Fibroblast of skin of left quadriceps (primary cell): ENCODE results near the gene TRAF3IP1.
"Not testable (repeated sequence)": the region's sequence is repeated elsewhere in the genome, so short reads cannot be mapped to it uniquely, and the experiment has no call there.

Source experiments
- DNase-seq, 2 experiments: peaks; one replicate each; pipeline ENCODE4 v3.0.0-alpha.2; 2013; ENCODE audit warnings: low read depth in 2 of 2

The TRAF3IP1 gene

DNA sequence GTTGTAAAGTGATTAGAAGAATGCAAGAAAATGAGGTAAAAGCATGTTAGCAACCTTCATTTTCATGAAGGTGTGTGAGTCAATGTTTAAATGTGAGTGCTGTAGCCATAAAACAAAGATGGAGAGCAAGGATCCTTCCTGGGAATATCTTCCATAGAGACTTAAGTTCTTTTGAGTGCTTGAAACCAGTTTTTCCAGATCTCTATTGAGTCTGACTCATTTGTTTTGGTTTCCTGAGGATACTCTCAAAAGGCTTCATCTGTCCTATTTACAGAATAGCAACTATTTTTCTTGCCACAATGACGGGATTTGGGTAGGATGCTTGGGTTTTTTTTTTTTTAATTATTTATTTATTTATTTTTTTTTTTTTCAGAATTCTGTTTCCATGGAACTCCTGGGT, 60.5 kb downstream of the TRAF3IP1 start:
- DNase-seq, result no peak

DNA sequence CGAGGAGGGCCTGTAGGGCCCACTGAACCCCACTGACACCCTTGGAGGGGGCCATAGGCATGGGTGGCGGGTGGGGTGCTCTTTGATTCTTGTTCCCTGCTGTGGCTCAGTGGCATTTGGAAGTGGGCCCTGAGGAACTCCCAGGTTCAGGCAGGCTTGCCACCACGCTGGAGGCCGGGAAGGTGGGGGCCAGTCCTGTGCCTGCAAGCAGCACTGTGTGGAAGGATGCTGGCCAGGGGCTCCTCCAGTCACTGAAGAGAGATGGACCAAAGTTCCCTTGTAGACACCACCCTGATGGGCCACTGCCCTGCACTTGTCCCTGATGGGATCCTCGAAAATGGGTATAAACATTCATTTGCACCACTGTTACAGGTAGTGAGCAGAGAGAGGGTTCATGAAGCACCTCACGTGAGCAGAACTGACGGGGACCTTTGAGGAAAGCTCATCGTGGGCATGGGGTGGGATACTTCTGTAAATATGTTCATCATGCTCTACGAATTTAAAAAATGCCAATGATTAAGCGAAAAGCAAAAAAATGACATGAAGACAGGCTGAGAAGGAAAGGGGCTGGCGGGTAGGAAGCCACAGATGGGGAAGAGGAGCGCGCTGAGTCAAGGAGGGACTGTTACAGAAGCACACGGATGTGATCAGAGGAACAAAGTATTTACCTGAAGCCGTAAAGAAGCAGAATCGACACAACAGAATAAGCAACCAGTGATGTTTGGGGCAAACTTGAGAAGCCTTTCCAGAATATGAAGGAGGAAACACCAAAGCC, 61.2 kb downstream of the TRAF3IP1 start:
- no peak for DNase-seq

DNA sequence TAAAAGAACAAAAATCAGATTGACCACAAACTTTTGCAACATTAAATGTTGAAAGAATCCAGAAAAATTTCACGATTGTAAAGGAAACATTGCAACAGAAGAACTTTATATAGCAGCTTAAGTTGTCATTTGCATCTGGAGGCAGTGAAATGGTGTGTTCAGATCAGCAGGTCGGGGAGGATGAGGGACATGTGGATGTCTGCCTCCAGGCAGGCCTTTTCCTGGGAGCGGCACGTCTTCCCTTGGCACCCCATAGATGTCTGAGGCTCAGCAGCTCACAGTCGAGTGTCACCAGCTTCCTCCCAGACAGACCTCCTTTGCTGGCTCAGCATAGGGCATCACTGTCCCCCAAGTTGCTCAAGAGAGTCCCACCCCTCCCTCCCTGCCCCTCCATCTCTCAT, 62.1 kb downstream of the TRAF3IP1 start:
- DNase-seq, result no peak

DNA sequence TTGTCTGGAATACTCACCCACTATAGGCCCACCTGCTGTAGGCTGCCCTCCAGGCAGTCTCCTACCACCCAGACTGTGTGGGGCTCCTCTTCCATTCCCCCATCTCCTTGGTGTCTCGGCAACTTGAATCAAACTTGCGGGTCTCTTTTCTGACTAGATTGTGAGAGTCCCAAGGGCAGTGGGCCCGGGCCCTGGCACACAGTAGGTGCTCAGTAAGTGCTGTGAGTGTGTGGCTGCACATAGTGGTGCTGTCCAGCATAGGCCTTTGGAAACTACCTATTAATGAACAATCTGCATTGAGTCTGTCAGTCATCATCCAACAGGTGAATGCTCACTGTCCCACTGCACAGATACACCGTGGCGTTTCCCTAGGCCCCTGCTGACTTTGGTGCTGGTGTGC, 62.8 kb downstream of the TRAF3IP1 start:
- no peak for DNase-seq

DNA sequence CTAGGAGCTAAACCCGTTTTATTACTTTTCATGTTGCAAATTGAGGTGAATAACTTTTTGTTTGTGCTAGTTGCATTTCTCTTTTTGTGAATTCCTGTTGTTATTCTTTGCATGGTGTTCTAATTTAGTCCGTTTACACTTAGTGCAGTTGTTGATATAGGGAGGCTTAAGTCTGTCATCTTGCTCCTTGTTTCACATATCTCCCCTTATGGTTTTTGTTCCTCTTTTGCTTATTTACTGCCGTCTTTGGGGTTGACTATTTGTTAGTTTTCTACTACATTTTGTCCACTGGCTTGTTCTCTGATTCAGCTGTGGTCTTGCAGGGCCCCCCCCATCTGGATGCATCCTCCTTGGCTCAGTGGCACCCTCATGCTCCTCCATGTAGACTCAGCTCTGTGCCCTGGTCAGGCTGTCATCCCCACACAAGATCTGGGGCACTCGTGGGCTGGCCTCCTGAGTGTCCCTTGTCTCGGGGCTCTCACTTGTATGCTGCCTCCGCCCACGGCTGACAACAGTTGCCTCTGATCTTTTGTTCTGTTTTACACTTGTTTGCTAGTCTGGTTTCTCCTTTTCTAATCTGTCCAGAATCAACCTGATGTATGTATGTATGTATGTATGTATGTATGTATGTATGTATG, 63.5 kb downstream of the TRAF3IP1 start:
- DNase-seq, result no peak

DNA sequence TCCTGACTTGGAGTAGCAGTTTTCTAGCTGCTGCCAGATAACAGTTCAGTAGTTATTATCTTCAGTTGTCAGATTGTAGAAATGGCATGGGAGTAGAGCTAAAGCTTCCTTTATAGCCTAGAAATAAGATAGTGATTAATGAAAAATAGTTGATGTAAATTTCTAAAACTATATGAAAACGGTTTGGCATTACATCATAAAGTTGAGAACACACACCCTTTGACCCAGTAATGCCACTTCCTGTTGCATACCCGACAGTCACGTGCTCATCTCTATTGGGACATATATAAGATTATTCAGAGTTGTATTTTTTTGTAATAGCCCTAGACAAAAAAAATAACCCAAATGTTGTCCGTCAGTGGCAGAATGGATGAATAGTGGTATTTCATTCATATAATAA, 67.0 kb downstream of the TRAF3IP1 start:
- no peak for DNase-seq

DNA sequence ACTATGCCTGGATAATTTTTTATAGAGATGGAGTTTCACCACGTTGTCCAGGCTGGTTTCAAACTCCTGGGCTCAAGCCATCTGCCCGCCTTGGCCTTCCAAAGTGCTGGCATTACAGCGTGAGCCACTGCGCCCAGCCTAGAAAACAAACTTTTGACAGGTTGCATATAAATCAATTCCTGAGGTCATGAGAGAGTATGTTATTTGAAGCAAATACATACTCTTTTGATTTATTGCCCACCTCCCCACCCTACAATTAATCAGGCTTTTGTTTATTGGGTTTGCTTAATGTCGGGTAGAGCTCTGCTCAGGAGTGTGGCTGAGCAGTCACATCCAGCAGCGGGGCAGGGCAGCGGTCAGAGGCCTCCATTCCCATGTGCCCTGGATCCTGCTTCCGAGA, 68.5 kb downstream of the TRAF3IP1 start:
- no peak for DNase-seq

DNA sequence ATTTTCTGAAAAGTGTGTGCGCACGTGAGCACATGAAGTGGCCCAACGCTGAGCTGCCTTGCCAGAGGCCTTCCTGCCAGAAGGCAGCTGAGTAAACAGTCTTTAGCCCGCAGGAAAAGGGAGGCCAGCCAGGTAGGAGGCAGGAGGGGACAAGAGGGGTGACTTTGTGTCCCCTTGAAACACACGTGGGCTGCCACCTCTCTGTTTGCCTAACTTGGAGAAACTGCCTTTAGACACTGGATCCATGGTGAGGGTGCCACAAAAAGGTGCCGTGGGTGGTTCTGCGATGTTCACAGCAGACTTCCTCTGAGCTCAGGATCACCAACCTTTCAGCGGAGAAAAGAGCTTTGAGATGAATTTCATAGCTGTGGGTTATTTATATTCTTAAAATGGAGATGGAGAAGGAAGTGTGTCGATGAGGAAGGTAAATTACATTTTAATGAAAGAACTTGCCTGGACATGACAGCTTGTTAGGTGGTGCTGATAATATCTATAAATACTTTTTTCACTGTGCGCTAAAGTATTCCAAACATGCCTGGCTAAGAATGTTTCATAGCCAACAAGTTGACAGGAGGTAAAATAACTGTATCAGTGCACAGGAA, 69.8 kb downstream of the TRAF3IP1 start:
- no peak for DNase-seq

DNA sequence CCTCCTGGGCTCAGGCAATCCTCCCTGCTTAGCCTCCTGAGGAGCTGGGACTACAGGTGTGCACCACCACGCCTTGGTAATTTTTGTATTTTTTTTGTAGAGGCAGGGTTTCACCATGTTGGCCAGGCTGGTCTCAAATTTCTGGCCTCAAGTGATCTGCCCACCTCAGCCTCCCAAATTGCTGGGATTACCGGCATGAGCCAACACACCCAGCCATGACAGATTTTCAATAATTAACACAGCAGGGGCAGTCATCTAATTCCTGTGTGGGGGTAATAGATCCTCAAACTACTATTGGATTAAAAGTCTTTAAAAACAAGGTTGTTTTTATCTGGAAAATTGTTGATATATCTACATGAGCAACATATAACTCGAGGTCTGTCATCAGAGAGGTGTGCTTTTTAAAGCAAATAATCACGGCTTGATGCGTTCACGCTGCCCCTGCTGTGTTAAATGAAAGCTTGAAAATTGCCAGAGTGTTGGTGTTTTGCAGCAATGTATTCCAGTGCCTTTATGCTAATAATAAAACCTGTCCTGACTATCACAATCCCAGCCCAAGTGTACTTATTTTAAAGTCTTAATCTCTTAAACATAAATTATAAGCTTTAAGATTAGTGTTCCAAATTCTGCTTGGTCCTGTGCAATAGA, 70.8 kb downstream of the TRAF3IP1 start:
- no peak for DNase-seq

DNA sequence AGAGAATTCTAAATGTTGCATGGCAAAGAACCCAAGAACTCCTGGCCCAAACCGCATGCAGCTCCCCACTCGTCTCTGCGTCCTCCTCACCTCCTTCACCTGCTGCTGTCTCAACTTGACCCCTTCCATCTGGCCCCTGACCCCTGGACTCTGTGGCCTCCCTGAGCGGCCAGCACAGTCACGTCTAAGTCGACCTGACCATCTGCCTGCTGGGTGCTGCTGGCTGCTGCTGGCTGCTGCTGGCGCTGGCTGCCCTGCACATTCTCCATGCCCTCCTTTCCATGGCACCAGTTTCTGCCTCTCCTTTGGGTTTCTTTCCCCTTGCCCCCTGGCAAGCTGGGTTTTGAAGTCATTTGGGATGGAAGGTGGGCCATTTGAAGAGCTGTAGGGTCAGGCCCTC, 76.3 kb downstream of the TRAF3IP1 start:
- DNase-seq, result no peak

DNA sequence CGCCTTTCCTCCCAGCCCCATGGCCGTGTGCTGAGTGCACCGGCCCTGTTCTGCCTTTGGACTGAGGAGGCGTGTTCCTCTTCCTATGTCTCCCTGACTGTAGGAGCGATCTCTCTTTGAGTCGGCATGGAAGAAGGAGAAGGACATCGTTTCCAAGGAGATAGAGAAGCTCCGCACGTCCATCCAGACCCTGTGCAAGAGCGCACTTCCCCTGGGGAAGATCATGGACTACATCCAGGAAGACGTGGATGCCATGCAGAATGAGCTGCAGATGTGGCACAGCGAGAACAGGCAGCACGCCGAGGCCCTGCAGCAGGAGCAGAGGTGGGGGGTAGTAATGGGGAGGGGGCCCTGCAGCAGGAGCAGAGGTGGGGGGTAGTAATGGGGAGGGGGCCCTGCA, 77.0 kb downstream of the TRAF3IP1 start:
- DNase-seq, result no peak

DNA sequence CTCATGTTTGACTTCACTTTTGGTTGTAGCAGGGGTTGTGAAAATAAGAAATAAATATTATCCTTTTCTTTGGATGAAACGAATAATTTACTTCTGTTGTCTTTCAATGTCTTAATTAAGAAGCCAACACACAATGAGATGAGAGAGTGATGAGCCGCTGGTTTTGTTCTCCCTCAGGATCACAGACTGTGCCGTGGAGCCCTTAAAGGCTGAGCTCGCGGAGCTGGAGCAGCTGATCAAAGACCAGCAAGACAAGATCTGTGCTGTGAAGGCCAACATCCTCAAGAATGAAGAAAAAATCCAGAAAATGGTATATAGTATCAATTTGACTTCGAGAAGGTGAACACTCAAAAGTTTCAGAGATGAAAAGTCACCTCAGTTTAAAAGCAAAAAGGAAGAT, 78.3 kb downstream of the TRAF3IP1 start:
- DNase-seq, result no peak

DNA sequence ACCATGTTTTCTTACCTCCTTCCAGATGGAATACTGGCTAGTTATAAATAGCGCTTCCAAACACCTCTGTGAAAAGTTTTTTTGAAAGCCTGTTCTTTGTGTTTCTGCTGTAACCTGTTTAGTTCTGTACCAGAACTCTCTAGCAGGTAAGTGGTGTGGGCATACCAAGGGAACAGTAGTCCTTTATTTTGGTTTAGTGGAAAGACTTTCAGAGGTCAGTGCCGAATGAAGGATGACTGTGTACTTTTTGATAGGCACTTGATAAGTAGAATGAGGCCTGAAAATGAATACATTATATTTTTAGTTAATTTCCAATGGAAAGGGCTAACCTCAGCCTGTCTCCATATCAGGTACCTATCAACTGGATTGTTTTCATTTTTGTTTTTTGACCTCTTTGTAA, 78.8 kb downstream of the TRAF3IP1 start:
- DNase-seq, result no peak

DNA sequence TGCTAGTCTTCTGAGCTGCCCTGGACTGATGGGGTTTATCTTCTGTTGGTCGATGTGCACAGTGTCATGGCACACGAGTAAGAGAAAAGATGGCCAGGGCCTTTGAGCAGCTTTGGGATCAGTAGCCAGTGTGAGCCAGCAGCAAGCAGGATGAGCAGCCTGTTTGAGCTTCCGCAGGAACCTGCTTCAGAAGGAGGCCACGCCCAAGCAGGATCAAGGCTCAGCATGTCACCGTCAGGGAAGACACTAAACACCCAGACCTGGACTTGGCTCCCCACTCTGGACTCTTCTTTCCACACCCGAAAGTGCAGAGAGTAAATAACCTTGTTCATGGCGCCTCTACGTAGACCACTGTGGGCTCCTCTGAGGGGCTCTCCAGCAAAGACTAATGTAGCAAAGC, 81.2 kb downstream of the TRAF3IP1 start:
- DNase-seq, result no peak

DNA sequence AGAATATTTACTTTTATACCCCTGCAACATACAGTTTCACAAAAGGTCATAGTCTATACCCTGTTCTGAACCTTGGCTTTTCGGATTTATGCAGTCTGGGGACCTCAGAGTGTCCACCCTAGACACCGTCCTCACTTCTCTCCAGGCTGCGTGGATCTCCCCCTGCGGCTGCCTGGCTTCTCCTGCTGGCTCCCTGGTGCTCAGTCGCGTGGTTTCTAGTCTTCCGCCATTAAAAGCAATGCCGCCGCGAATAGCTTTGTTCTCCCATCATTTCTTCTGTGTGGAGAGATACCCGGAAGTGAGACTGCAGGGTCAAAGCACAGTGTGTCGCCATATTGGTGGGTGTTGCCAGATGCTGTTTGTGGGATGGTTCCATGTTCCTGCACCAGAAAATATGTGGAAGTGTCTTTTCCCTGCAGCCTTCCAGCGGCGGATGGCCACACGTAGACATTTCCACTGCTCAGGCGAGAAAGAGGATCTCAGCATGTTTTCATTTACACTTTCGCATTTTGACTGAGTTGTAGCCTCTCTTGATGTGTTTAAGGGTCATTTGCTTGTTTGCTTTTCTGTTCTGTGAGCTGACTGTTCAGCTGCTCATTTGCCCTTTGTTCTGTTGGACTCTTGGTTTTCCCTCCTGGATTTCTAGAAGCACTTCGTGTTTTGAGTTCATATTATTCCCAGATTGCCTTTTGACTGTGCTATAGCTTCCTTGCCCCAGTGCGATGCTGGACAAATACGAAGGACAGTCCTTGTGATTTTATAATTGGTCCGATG, 83.5 kb downstream of the TRAF3IP1 start:
- DNase-seq, result no peak

DNA sequence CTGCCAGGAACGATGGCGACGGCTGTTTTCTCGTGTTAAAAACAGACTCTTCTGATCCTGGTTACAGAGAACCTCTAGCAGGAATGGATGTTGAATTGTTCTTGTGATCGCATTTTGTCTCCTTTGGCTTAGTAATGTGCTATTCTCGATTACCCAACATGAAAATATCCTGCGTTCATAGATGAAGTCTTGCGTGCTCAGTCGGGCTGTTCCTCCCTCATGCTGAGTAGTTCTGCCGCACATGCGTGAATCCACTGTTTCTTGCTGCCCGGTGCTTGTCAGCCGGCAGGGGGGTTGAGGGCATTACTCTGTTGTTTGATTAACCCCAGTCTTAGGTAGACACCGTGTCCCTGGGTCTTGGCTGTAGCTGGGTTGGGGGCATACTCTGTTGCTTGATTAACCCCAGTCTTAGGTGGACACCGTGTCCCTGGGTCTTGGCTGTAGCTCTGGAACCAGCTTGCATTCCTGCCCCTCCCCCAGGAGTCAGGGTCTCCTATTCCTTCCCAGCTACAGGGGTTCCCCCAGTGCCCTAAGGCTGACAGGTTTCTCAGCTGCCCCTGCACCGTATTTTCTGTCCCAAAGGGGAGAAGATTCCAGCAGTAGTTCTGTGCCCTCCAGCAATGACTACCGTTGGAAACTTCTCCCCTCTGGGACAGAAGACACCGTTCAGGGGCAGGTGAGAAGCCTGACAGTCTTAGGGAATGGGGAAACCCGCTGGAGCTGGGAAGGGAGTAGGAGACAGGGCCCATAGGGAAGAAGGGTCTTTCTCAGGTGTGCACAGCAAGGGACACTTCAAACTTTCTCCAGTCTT, 84.3 kb downstream of the TRAF3IP1 start:
- no peak for DNase-seq

DNA sequence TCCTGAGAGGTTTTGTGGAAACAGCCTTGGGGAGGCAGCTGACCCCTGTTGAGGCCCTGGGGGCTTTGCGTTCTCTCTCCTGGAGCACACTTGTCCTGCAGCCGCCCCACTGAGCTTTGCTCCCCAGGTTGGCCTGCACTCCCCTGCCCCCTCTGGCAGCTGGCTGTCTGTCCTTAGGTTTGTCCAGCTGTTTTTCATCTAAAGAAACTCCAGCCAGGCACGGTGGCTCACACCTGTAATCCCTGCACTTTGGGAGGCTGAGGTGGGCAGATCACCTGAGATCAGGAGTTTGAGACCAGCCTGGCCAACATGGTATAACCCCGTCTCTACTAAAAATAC, 84.9 kb downstream of the TRAF3IP1 start:
- not testable (repeated sequence) for DNase-seq

DNA sequence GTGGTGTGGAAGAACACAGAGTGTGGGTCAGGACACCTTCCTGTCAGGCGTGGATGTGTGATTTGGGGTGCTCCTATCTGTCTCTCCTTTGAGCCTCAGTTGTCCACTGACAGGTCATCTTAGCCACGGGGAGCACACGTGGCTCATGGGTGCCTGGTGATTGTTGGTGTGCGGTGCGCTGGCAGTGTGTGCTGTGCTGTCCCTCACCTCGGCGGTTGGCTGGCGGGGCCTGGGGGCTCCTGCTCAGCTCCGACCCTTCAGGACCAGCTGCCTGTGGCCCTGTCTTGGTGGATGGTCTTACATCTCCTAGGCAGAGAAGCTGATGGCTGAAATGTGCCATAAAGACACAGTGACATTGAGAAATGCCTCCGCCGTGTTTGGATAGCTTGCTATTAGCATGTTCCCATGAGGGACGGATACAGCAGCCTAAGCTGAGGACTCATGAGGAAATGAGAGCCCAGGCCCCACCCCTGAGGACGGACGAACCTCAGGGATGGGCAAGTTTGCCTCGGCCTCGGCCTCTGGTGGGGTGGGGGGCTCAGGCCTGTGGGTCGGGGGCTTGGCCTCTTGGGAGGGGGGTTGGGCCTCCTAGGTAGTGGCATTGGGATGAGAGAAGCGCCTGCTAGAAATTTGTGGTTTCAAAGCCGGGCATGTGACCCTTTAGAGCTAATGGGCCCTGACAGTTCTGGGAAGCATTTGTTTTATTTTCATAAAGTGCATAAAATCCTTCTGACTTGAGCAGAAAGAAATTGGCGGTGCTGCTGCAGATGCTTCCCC, 86.1 kb downstream of the TRAF3IP1 start:
- DNase-seq, result no peak

DNA sequence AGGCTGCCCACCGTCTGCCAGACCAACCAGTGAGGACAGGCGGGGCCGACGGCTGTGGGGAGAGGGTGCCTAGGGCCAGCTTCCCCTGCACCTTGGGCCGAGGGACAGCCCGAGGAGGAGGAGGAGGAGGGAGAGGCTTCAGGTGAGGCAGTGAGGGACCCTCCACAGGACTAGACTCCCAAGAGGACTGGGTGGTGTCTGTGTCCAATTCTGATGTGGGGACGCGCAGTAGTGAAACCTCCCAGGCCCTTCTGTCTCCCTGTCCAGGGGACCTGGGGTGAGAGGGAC, 86.6 kb downstream of the TRAF3IP1 start:
- DNase-seq, result no peak

DNA sequence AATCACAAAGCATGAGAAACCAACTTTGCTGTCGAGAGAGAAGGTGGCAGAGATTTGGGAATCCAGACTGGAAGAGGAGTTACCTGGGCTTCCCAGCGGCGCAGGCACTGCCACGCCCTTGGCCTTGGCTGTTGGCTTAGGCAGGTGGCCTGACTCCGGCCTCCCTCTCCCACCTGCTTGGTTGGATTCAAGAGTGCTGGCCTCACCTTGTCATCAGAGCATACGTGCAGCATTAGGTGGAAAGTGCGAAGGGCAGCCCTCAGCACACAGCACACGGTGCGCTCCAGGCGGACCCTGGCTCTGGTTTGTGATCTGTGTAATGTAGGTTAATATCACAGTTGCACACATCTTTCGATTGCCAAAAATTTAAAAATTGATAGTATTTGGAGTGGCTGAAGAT, 87.2 kb downstream of the TRAF3IP1 start:
- no peak for DNase-seq
